ENCODE results near the gene IP6K3. TPM values are rescaled to one million over a fixed set of nuclear protein-coding genes. Genes with fewer than 3 reads are reported as not detected.

IP6K3 gene
- total RNA-seq, 1 experiment from 2014 or later = not detected

DNA sequence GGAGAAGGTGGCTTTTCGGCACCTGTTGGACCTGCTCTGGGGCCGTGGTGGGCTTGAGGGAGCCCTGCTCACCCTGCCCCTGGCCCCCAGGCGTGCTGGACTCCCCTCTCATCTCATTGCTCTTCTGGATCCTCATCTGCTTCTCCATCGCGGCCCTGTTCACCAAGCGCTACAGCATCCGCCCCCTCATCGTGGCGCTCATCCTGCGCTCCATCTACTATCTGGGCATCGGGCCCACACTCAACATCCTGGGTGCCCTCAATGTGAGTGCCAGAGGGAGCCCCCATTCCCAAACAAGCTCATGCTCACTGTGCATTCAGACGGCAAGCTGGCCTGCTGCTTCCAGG is 57.6 kb downstream of the IP6K3 start:
- intact Hi-C loops (cut with micrococcal nuclease; ENCODE audit: unreplicated experiment) = no loop called here
- CTCF ChIA-PET = no interaction called here
- no peak for TF ChIP-seq POLR2AphosphoS5 (IDR thresholded peaks at IDR 0.05; ENCODE audit: low read depth, low read length)
- TF ChIP-seq SIN3A (IDR thresholded peaks at IDR 0.05; ENCODE audit: borderline replicate concordance, insufficient read depth, low read depth, low read length) = no peak
- TF ChIP-seq, protein P1, sequence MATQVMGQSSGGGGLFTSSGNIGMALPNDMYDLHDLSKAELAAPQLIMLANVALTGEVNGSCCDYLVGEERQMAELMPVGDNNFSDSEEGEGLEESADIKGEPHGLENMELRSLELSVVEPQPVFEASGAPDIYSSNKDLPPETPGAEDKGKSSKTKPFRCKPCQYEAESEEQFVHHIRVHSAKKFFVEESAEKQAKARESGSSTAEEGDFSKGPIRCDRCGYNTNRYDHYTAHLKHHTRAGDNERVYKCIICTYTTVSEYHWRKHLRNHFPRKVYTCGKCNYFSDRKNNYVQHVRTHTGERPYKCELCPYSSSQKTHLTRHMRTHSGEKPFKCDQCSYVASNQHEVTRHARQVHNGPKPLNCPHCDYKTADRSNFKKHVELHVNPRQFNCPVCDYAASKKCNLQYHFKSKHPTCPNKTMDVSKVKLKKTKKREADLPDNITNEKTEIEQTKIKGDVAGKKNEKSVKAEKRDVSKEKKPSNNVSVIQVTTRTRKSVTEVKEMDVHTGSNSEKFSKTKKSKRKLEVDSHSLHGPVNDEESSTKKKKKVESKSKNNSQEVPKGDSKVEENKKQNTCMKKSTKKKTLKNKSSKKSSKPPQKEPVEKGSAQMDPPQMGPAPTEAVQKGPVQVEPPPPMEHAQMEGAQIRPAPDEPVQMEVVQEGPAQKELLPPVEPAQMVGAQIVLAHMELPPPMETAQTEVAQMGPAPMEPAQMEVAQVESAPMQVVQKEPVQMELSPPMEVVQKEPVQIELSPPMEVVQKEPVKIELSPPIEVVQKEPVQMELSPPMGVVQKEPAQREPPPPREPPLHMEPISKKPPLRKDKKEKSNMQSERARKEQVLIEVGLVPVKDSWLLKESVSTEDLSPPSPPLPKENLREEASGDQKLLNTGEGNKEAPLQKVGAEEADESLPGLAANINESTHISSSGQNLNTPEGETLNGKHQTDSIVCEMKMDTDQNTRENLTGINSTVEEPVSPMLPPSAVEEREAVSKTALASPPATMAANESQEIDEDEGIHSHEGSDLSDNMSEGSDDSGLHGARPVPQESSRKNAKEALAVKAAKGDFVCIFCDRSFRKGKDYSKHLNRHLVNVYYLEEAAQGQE (IDR thresholded peaks at IDR 0.05; ENCODE audit: insufficient read depth in 1 of 2, low read depth in 2 of 2, low read length in 1 of 2) = no peak
- TF ChIP-seq, protein P2, sequence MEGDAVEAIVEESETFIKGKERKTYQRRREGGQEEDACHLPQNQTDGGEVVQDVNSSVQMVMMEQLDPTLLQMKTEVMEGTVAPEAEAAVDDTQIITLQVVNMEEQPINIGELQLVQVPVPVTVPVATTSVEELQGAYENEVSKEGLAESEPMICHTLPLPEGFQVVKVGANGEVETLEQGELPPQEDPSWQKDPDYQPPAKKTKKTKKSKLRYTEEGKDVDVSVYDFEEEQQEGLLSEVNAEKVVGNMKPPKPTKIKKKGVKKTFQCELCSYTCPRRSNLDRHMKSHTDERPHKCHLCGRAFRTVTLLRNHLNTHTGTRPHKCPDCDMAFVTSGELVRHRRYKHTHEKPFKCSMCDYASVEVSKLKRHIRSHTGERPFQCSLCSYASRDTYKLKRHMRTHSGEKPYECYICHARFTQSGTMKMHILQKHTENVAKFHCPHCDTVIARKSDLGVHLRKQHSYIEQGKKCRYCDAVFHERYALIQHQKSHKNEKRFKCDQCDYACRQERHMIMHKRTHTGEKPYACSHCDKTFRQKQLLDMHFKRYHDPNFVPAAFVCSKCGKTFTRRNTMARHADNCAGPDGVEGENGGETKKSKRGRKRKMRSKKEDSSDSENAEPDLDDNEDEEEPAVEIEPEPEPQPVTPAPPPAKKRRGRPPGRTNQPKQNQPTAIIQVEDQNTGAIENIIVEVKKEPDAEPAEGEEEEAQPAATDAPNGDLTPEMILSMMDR (IDR thresholded peaks at IDR 0.05) = no peak
- no peak overlapping the region for H3K27ac ChIP-seq (ENCODE audit: low read length)
- no peak overlapping the region for H3K4me3 ChIP-seq (ENCODE audit: low read depth in 2 of 2, low read length in 2 of 2)
- in situ Hi-C loops (cut with HindIII; ENCODE audit: low pct_unique_long_range_greater_than_20kb, low sequenced_read_pairs) = no loop called here
- POLR2A ChIA-PET = no interaction called here
- H3K27me3 ChIP-seq (ENCODE audit: control insufficient read depth, insufficient read depth, low read length) = no peaks in the 10 kb centered on the region
- 0 out of 2 replicates have a peak, but pooled peaks cover 2% of the 10 kb centered on the region for H3K36me3 ChIP-seq (ENCODE audit: control insufficient read depth, insufficient read depth, low read length)
- no peak for ATAC-seq
- BruUV-seq (replicated peaks) = no TSS peak
- no peak for DNase-seq (ENCODE audit: low read depth, low spot score)
- no peaks in the 10 kb centered on the region for H3K9me3 ChIP-seq (ENCODE audit: control insufficient read depth, insufficient read depth, low read depth, low read length)
- H3K4me1 ChIP-seq (ENCODE audit: control insufficient read depth, insufficient read depth, low read length) = peaks cover 16% of the 10 kb centered on the region

DNA sequence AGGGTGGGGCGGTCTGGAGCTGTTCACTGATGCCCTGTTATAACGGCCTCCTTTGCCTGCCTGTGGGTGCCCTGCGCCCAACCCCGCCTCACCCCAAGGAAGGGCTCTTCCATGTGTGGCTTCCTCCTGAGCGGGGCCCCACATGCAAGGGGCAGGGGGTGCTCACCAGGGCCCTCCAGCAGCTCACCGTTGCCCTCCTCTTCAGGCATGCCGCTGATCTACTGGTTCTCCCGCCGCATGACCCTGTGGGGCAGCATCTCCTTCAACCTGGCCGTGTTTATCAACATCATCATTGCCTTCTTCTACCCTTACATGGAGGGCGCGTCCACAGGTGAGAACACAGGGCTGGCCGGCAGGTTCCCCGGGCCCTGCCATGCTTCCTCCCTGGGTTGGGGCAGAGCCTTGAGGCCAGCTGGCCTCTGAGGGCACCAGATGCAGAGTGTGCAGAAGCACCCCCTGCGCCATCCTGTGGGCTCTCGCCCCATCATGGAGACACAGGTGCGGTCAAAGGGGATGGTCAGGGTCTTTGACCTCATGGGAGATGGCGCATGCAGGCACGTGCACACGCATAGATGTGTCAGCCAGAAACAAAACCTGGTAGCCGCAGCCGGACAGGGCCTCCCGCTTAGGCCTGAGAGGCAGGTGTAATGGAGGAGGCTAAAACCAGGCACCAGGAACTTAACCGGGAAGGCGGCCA is 58.1 kb downstream of the IP6K3 start:
- ChIA-PET POLR2A (no interaction called here), CTCF (no interaction called here)
- H3K36me3 ChIP-seq (ENCODE audit: control insufficient read depth, insufficient read depth, low read length) = 0 out of 2 replicates have a peak, but pooled peaks cover 2% of the 10 kb centered on the region
- no peak for ATAC-seq
- no peak overlapping the region for H3K4me3 ChIP-seq (ENCODE audit: low read depth in 2 of 2, low read length in 2 of 2)
- DNase-seq (ENCODE audit: low read depth, low spot score) = no peak
- in situ Hi-C loops (cut with HindIII; ENCODE audit: low pct_unique_long_range_greater_than_20kb, low sequenced_read_pairs) (no loop called here), intact Hi-C loops (cut with micrococcal nuclease; ENCODE audit: unreplicated experiment) (no loop called here)
- H3K27me3 ChIP-seq (ENCODE audit: control insufficient read depth, insufficient read depth, low read length) = no peaks in the 10 kb centered on the region
- no TSS peak for BruUV-seq (replicated peaks)
- TF ChIP-seq POLR2AphosphoS5 (IDR thresholded peaks at IDR 0.05; ENCODE audit: low read depth, low read length) = no peak
- no peak for TF ChIP-seq TCF7L2 (IDR thresholded peaks at IDR 0.05; ENCODE audit: low read depth, low read length)
- TF ChIP-seq, protein P1 (IDR thresholded peaks at IDR 0.05; ENCODE audit: insufficient read depth in 1 of 2, low read depth in 2 of 2, low read length in 1 of 2) = no peak
- TF ChIP-seq SIN3A (IDR thresholded peaks at IDR 0.05; ENCODE audit: borderline replicate concordance, insufficient read depth, low read depth, low read length) = no peak
- TF ChIP-seq, protein P2 (IDR thresholded peaks at IDR 0.05) = no peak
- no peaks in the 10 kb centered on the region for H3K9me3 ChIP-seq (ENCODE audit: control insufficient read depth, insufficient read depth, low read depth, low read length)
- H3K27ac ChIP-seq (ENCODE audit: low read length) = no peak overlapping the region
- peaks cover 12% of the 10 kb centered on the region for H3K4me1 ChIP-seq (ENCODE audit: control insufficient read depth, insufficient read depth, low read length)

All from Panc1 (cell line).